ENCODE data around the gene OR10V1.

OR10V1 gene

GRCh38 chr11:59713745-59714144 lies at the start of gene OR10V1:
Gene OR10V1, minus strand, starts transcription at chr11:59713845. Its CDS starts 0 bp downstream, at chr11:59713845.
- no peak for DNase-seq (ENCODE audit: low read depth)

GRCh38 chr11:59761993-59762392 lies 48.3 kb upstream of the OR10V1 start:
- no peak for DNase-seq (ENCODE audit: low read depth)

- no peak for DNase-seq (ENCODE audit: low read depth)
Measured at GRCh38 chr11:59760771-59761170, 47.1 kb upstream of the OR10V1 start.

- DNase-seq (ENCODE audit: low read depth) = no peak
Measured at GRCh38 chr11:59759900-59760299, 46.3 kb upstream of the OR10V1 start.

- no peak for DNase-seq (ENCODE audit: low read depth)
Measured at GRCh38 chr11:59758401-59759037, 44.9 kb upstream of the OR10V1 start.

GRCh38 chr11:59756845-59757244 lies 43.2 kb upstream of the OR10V1 start:
- no peak for DNase-seq (ENCODE audit: low read depth)

GRCh38 chr11:59756558-59756840 lies 42.9 kb upstream of the OR10V1 start:
- DNase-seq (ENCODE audit: low read depth) = no peak

GRCh38 chr11:59755701-59756557 lies 42.3 kb upstream of the OR10V1 start:
- DNase-seq (ENCODE audit: low read depth) = peak; percentile 30

GRCh38 chr11:59754859-59755700 lies 41.4 kb upstream of the OR10V1 start, which contains the start of gene STX3:
Gene STX3, plus strand, starts transcription at chr11:59755376. Its CDS starts 230 bp downstream, at chr11:59755606.
- peak; percentile 45 for DNase-seq (ENCODE audit: low read depth)

- DNase-seq (ENCODE audit: low read depth) = no peak
Measured at GRCh38 chr11:59754494-59754858, 40.8 kb upstream of the OR10V1 start.

- DNase-seq (ENCODE audit: low read depth) = peak; percentile 66
Measured at GRCh38 chr11:59753650-59754493, 40.2 kb upstream of the OR10V1 start.

- DNase-seq (ENCODE audit: low read depth) = no peak
Measured at GRCh38 chr11:59746111-59746510, 32.5 kb upstream of the OR10V1 start.

- DNase-seq (ENCODE audit: low read depth) = no peak
Measured at GRCh38 chr11:59730896-59731565, 17.4 kb upstream of the OR10V1 start.

GRCh38 chr11:59729834-59730233 lies 16.2 kb upstream of the OR10V1 start:
- no peak for DNase-seq (ENCODE audit: low read depth)

- no peak for DNase-seq (ENCODE audit: low read depth)
Measured at GRCh38 chr11:59728913-59729312, 15.3 kb upstream of the OR10V1 start.

- DNase-seq (ENCODE audit: low read depth) = no peak
Measured at GRCh38 chr11:59728154-59728553, 14.5 kb upstream of the OR10V1 start.

- DNase-seq (ENCODE audit: low read depth) = no peak
Measured at GRCh38 chr11:59727426-59727825, 13.8 kb upstream of the OR10V1 start.

- DNase-seq (ENCODE audit: low read depth) = no peak
Measured at GRCh38 chr11:59724066-59724465, 10.4 kb upstream of the OR10V1 start.

- no peak for DNase-seq (ENCODE audit: low read depth)
Measured at GRCh38 chr11:59719556-59719955, 5.9 kb upstream of the OR10V1 start.

- no peak for DNase-seq (ENCODE audit: low read depth)
Measured at GRCh38 chr11:59716051-59716450, 2.4 kb upstream of the OR10V1 start.

GRCh38 chr11:59710136-59710847 lies 3.4 kb downstream of the OR10V1 start:
- DNase-seq (ENCODE audit: low read depth) = no peak
